ENCODE measurements around the gene CARS2.
A peak's percentile ranks its signal among the peaks of the same experiment; 100 is the strongest.
"Not testable (repeated sequence)": the region's sequence is repeated elsewhere in the genome, so short reads cannot be mapped to it uniquely, and the experiment has no call there.

CARS2 gene

GRCh38 chr13:110705356-110705825 lies 525 bp downstream of the CARS2 start:
- Histone ChIP-seq H3K27ac (ENCODE audit: low read depth, low read length) (peak overlapping the region; percentile 77), H3K9ac (ENCODE audit: low read length) (peak overlapping the region; percentile 68), H3K36me3 (ENCODE audit: insufficient read depth, low read length) (peaks cover 27% of the 10 kb centered on the region), H3K4me1 (ENCODE audit: insufficient read depth, low read length) (peaks cover 16% of the 10 kb centered on the region), H3K4me3 (ENCODE audit: low read depth in 1 of 2, low read length in 2 of 2) (peak overlapping the region; percentile 54 to 63), H3K9me3 (ENCODE audit: low read length) (no peaks in the 10 kb centered on the region), H3K27me3 (ENCODE audit: control insufficient read depth in 1 of 2, insufficient read depth in 2 of 2, low read length in 2 of 2) (no peaks in the 10 kb centered on the region)

GRCh38 chr13:110702591-110703526 lies 3.1 kb downstream of the CARS2 start:
- H3K27ac ChIP-seq (ENCODE audit: low read depth, low read length), result no peak overlapping the region
- no peak overlapping the region for H3K9ac ChIP-seq (ENCODE audit: low read length)
- peaks cover 16% of the 10 kb centered on the region for H3K4me1 ChIP-seq (ENCODE audit: insufficient read depth, low read length)
- H3K9me3 ChIP-seq (ENCODE audit: low read length), result no peaks in the 10 kb centered on the region
- H3K36me3 ChIP-seq (ENCODE audit: insufficient read depth, low read length), result peaks cover 50% of the 10 kb centered on the region
- H3K27me3 ChIP-seq (ENCODE audit: control insufficient read depth in 1 of 2, insufficient read depth in 2 of 2, low read length in 2 of 2), result no peaks in the 10 kb centered on the region
- no peak overlapping the region for H3K4me3 ChIP-seq (ENCODE audit: low read depth in 1 of 2, low read length in 2 of 2)

- Histone ChIP-seq H3K4me3 (ENCODE audit: low read depth in 1 of 2, low read length in 2 of 2) (no peak overlapping the region), H3K27me3 (ENCODE audit: control insufficient read depth in 1 of 2, insufficient read depth in 2 of 2, low read length in 2 of 2) (no peaks in the 10 kb centered on the region), H3K4me1 (ENCODE audit: insufficient read depth, low read length) (peaks cover 16% of the 10 kb centered on the region), H3K27ac (ENCODE audit: low read depth, low read length) (no peak overlapping the region), H3K36me3 (ENCODE audit: insufficient read depth, low read length) (peaks cover 58% of the 10 kb centered on the region), H3K9me3 (ENCODE audit: low read length) (no peaks in the 10 kb centered on the region), H3K9ac (ENCODE audit: low read length) (no peak overlapping the region)
Observed at GRCh38 chr13:110702089-110702488, 3.8 kb downstream of the CARS2 start.

- not testable (repeated sequence) for H3K9me3 ChIP-seq (ENCODE audit: low read length); H3K4me1 ChIP-seq (ENCODE audit: insufficient read depth, low read length); H3K4me3 ChIP-seq (ENCODE audit: low read depth in 1 of 2, low read length in 2 of 2); H3K27ac ChIP-seq (ENCODE audit: low read depth, low read length); H3K27me3 ChIP-seq (ENCODE audit: control insufficient read depth in 1 of 2, insufficient read depth in 2 of 2, low read length in 2 of 2); H3K9ac ChIP-seq (ENCODE audit: low read length)
- peaks cover 63% of the 10 kb centered on the region for H3K36me3 ChIP-seq (ENCODE audit: insufficient read depth, low read length)
Observed at GRCh38 chr13:110701061-110701460, 4.9 kb downstream of the CARS2 start.

GRCh38 chr13:110700641-110701040 lies 5.3 kb downstream of the CARS2 start:
- H3K4me1 ChIP-seq (ENCODE audit: insufficient read depth, low read length), result peaks cover 8% of the 10 kb centered on the region

GRCh38 chr13:110700186-110700585 lies 5.7 kb downstream of the CARS2 start:
- peaks cover 63% of the 10 kb centered on the region for H3K36me3 ChIP-seq (ENCODE audit: insufficient read depth, low read length)
- H3K27me3 ChIP-seq (ENCODE audit: control insufficient read depth in 1 of 2, insufficient read depth in 2 of 2, low read length in 2 of 2), result no peaks in the 10 kb centered on the region
- no peaks in the 10 kb centered on the region for H3K9me3 ChIP-seq (ENCODE audit: low read length)
- H3K4me3 ChIP-seq (ENCODE audit: low read depth in 1 of 2, low read length in 2 of 2), result no peak overlapping the region
- H3K4me1 ChIP-seq (ENCODE audit: insufficient read depth, low read length), result peaks cover 6% of the 10 kb centered on the region
- H3K27ac ChIP-seq (ENCODE audit: low read depth, low read length), result no peak overlapping the region
- no peak overlapping the region for H3K9ac ChIP-seq (ENCODE audit: low read length)

More at GRCh38 chr13:110700641-110701040, 5.3 kb downstream of the CARS2 start:
- Histone ChIP-seq H3K36me3 (ENCODE audit: insufficient read depth, low read length) (peaks cover 63% of the 10 kb centered on the region), H3K27ac (ENCODE audit: low read depth, low read length) (no peak overlapping the region), H3K9me3 (ENCODE audit: low read length) (no peaks in the 10 kb centered on the region), H3K27me3 (ENCODE audit: control insufficient read depth in 1 of 2, insufficient read depth in 2 of 2, low read length in 2 of 2) (no peaks in the 10 kb centered on the region), H3K4me3 (ENCODE audit: low read depth in 1 of 2, low read length in 2 of 2) (no peak overlapping the region), H3K9ac (ENCODE audit: low read length) (no peak overlapping the region)

- peaks cover 63% of the 10 kb centered on the region for H3K36me3 ChIP-seq (ENCODE audit: insufficient read depth, low read length)
- H3K4me1 ChIP-seq (ENCODE audit: insufficient read depth, low read length), result no peaks in the 10 kb centered on the region
- no peaks in the 10 kb centered on the region for H3K9me3 ChIP-seq (ENCODE audit: low read length)
- H3K27me3 ChIP-seq (ENCODE audit: control insufficient read depth in 1 of 2, insufficient read depth in 2 of 2, low read length in 2 of 2), result no peaks in the 10 kb centered on the region
- no peak overlapping the region for H3K9ac ChIP-seq (ENCODE audit: low read length)
- H3K27ac ChIP-seq (ENCODE audit: low read depth, low read length), result no peak overlapping the region
- no peak overlapping the region for H3K4me3 ChIP-seq (ENCODE audit: low read depth in 1 of 2, low read length in 2 of 2)
Observed at GRCh38 chr13:110699148-110700145, 6.5 kb downstream of the CARS2 start.

GRCh38 chr13:110698689-110699088 lies 7.2 kb downstream of the CARS2 start:
- no peak overlapping the region for H3K4me3 ChIP-seq (ENCODE audit: low read depth in 1 of 2, low read length in 2 of 2)
- H3K9ac ChIP-seq (ENCODE audit: low read length), result no peak overlapping the region
- no peaks in the 10 kb centered on the region for H3K27me3 ChIP-seq (ENCODE audit: control insufficient read depth in 1 of 2, insufficient read depth in 2 of 2, low read length in 2 of 2)
- no peaks in the 10 kb centered on the region for H3K4me1 ChIP-seq (ENCODE audit: insufficient read depth, low read length)
- H3K27ac ChIP-seq (ENCODE audit: low read depth, low read length), result no peak overlapping the region
- peaks cover 59% of the 10 kb centered on the region for H3K36me3 ChIP-seq (ENCODE audit: insufficient read depth, low read length)
- no peaks in the 10 kb centered on the region for H3K9me3 ChIP-seq (ENCODE audit: low read length)

- no peaks in the 10 kb centered on the region for H3K4me1 ChIP-seq (ENCODE audit: insufficient read depth, low read length)
- H3K36me3 ChIP-seq (ENCODE audit: insufficient read depth, low read length), result peaks cover 52% of the 10 kb centered on the region
Observed at GRCh38 chr13:110697842-110698241, 8.1 kb downstream of the CARS2 start.

GRCh38 chr13:110696776-110697175 lies 9.1 kb downstream of the CARS2 start:
- H3K9me3 ChIP-seq (ENCODE audit: low read length), result no peaks in the 10 kb centered on the region
- H3K27ac ChIP-seq (ENCODE audit: low read depth, low read length), result no peak overlapping the region
- no peak overlapping the region for H3K4me3 ChIP-seq (ENCODE audit: low read depth in 1 of 2, low read length in 2 of 2)
- H3K9ac ChIP-seq (ENCODE audit: low read length), result no peak overlapping the region
- H3K4me1 ChIP-seq (ENCODE audit: insufficient read depth, low read length), result no peaks in the 10 kb centered on the region
- peaks cover 47% of the 10 kb centered on the region for H3K36me3 ChIP-seq (ENCODE audit: insufficient read depth, low read length)
- no peaks in the 10 kb centered on the region for H3K27me3 ChIP-seq (ENCODE audit: control insufficient read depth in 1 of 2, insufficient read depth in 2 of 2, low read length in 2 of 2)

More at GRCh38 chr13:110697842-110698241, 8.1 kb downstream of the CARS2 start:
- Histone ChIP-seq H3K4me3 (ENCODE audit: low read depth in 1 of 2, low read length in 2 of 2) (no peak overlapping the region), H3K9ac (ENCODE audit: low read length) (no peak overlapping the region), H3K9me3 (ENCODE audit: low read length) (no peaks in the 10 kb centered on the region), H3K27me3 (ENCODE audit: control insufficient read depth in 1 of 2, insufficient read depth in 2 of 2, low read length in 2 of 2) (no peaks in the 10 kb centered on the region), H3K27ac (ENCODE audit: low read depth, low read length) (no peak overlapping the region)

- not testable (repeated sequence) for H3K4me3 ChIP-seq (ENCODE audit: low read depth in 1 of 2, low read length in 2 of 2); H3K4me1 ChIP-seq (ENCODE audit: insufficient read depth, low read length); H3K27me3 ChIP-seq (ENCODE audit: control insufficient read depth in 1 of 2, insufficient read depth in 2 of 2, low read length in 2 of 2); H3K27ac ChIP-seq (ENCODE audit: low read depth, low read length); H3K9ac ChIP-seq (ENCODE audit: low read length); H3K9me3 ChIP-seq (ENCODE audit: low read length)
- H3K36me3 ChIP-seq (ENCODE audit: insufficient read depth, low read length), result peaks cover 41% of the 10 kb centered on the region
Observed at GRCh38 chr13:110695774-110696173, 10.1 kb downstream of the CARS2 start.
